ENCODE measurements around the gene EPHB1. TPM values are rescaled to one million over a fixed set of nuclear protein-coding genes. Genes with fewer than 3 reads are reported as not detected.

Gene EPHB1
- total and polyA plus RNA-seq, 2 donors (not counting 3 experiments of a cell fraction or from before 2014, with no cell fraction given) = 1.3 to 5.2 TPM

GRCh38 chr3:134801204-134801958 is 6.3 kb downstream of the EPHB1 start:
- Histone ChIP-seq H3K79me2 (ENCODE audit: control insufficient read depth, insufficient read depth, low read length) (no peaks in the 10 kb centered on the region), H3K9ac (replicated peaks; ENCODE audit: extremely low read depth, insufficient read depth, low read length) (no peak overlapping the region), H2AFZ (ENCODE audit: low read depth, low read length) (no peak overlapping the region), H3K36me3 (ENCODE audit: control insufficient read depth in 2 of 2, extremely low read depth in 1 of 2, insufficient read depth in 2 of 2, low read length in 2 of 2) (no peaks in the 10 kb centered on the region), H4K20me1 (replicated peaks; ENCODE audit: control insufficient read depth, extremely low read depth, insufficient read depth, low read length) (no peaks in the 10 kb centered on the region), H3K9me1 (replicated peaks; ENCODE audit: control insufficient read depth, extremely low read depth, insufficient read depth, low read length) (no peaks in the 10 kb centered on the region), H3K4me2 (ENCODE audit: insufficient read depth, low read length) (no peak overlapping the region), H3K9me3 (replicated peaks; ENCODE audit: control insufficient read depth, insufficient read depth, low read length) (no peaks in the 10 kb centered on the region), H3K4me1 (ENCODE audit: control insufficient read depth, extremely low read depth, insufficient read depth, low read length) (peaks cover 12% of the 10 kb centered on the region), H3K4me3 (replicated peaks in 1 of 3; ENCODE audit: insufficient read depth in 1 of 3, low read depth in 1 of 3, low read length in 3 of 3) (no peak overlapping the region), H3K27me3 (ENCODE audit: control insufficient read depth in 2 of 2, insufficient read depth in 2 of 2, low read length in 2 of 2) (peaks cover 21 to 28% of the 10 kb centered on the region in 2 experiments), H3K27ac (ENCODE audit: insufficient read depth, low read depth, low read length) (no peak overlapping the region)
- POLR2A ChIA-PET = no interaction called here
- no peak for TF ChIP-seq POLR2AphosphoS5 (IDR thresholded peaks at IDR 0.05; ENCODE audit: insufficient read depth, low read depth, low read length)
- no peak for TF ChIP-seq FOS (IDR thresholded peaks at IDR 0.05; ENCODE audit: borderline replicate concordance, insufficient read depth, low read length)
- TF ChIP-seq MAX (IDR thresholded peaks at IDR 0.05; ENCODE audit: insufficient read depth, insufficient read length) = no peak
- TF ChIP-seq CTCF (IDR thresholded peaks at IDR 0.05; ENCODE audit: extremely low read depth in 1 of 2, insufficient read depth in 1 of 2, low read depth in 1 of 2, low read length in 2 of 2) = no peak
- TF ChIP-seq EZH2 (IDR thresholded peaks at IDR 0.05; ENCODE audit: borderline replicate concordance, low read depth, low read length, severe bottlenecking) = no peak
- no peak for TF ChIP-seq POLR2A (IDR thresholded peaks at IDR 0.05; ENCODE audit: low read depth, low read length)
- no peak for FAIRE-seq
- CTCF ChIA-PET = no interaction called here
- DNase-seq (ENCODE audit: low read depth, low spot score) = no peak
- BruUV-seq (replicated peaks) = no TSS peak
- dilution Hi-C loops (cut with MboI; ENCODE audit: extremely low pct_ligation_motif_present, low sequenced_read_pairs) = no loop called here
- intact Hi-C loops (cut with micrococcal nuclease) = no loop called here
